ENCODE measurements around the gene KHSRP. TPM values are rescaled to one million over a fixed set of nuclear protein-coding genes. Genes with fewer than 3 reads are reported as not detected.
A peak's percentile ranks its signal among the peaks of the same experiment; 100 is the strongest.

The KHSRP gene
- total RNA-seq, 2 donors from 2014 or later = 146 to 277 TPM

- no peaks in the 10 kb centered on the region for H3K27me3 ChIP-seq (replicated peaks; ENCODE audit: insufficient read depth)
- H3K4me1 ChIP-seq (replicated peaks) = no peaks in the 10 kb centered on the region
- 2% methylated on average over 55 of the region's 65 CpGs for WGBS
- DNase-seq (ENCODE audit: low spot score) = peak; percentile 90
- no peaks in the 10 kb centered on the region for H3K9me3 ChIP-seq
- peak; percentile 94 for TF ChIP-seq POLR2AphosphoS5 (IDR thresholded peaks at IDR 0.05)
- TF ChIP-seq CTCF (IDR thresholded peaks at IDR 0.05) = no peak
- TF ChIP-seq POLR2A (IDR thresholded peaks at IDR 0.05) = peak; percentile 73
- peak within 1 kb of the TSS; percentile 61 to 70 for H3K27ac ChIP-seq
- H3K36me3 ChIP-seq = no peaks in the 10 kb centered on the region
- intact Hi-C loops (cut with DNase I) = no loop called here
- peak within 1 kb of the TSS; percentile 75 for H3K4me3 ChIP-seq
These were observed 39.7 kb upstream of the KHSRP start, which contains the start of gene CRB3 for GRCh38 chr19:6464070-6464873. TSS of gene CRB3 (plus strand) at chr19:6464271. CDS start at chr19:6464702, 431 bp downstream.

- Histone ChIP-seq H3K4me1 (replicated peaks) (no peaks in the 10 kb centered on the region), H3K27ac (peak overlapping the region; percentile 79 to 90), H3K36me3 (no peaks in the 10 kb centered on the region), H3K9me3 (no peaks in the 10 kb centered on the region), H3K4me3 (peak overlapping the region; percentile 74 to 79), H3K27me3 (replicated peaks; ENCODE audit: insufficient read depth) (no peaks in the 10 kb centered on the region)
- TF ChIP-seq POLR2A (IDR thresholded peaks at IDR 0.05) = peak; percentile 38
- TF ChIP-seq CTCF (IDR thresholded peaks at IDR 0.05) = peak in 3 of 4 experiments; percentile 44 to 70 (median 62)
- peak; percentile 82 for TF ChIP-seq POLR2AphosphoS5 (IDR thresholded peaks at IDR 0.05)
- intact Hi-C loops (cut with DNase I) = no loop called here
- DNase-seq (ENCODE audit: low spot score) = peak; percentile 97
- under 1% methylated on average over 57 of the region's 57 CpGs for WGBS
These were observed 35.7 kb upstream of the KHSRP start for GRCh38 chr19:6460099-6460884.

GRCh38 chr19:6459262-6460098, 34.9 kb upstream of the KHSRP start, which contains the start of gene SLC25A23:
TSS of gene SLC25A23 (minus strand) at chr19:6459792. CDS start at chr19:6459628, 164 bp downstream.
- Histone ChIP-seq H3K27me3 (replicated peaks; ENCODE audit: insufficient read depth) (no peaks in the 10 kb centered on the region), H3K36me3 (peaks cover 0 to 1% of the 10 kb centered on the region in 2 donors), H3K9me3 (no peaks in the 10 kb centered on the region), H3K4me3 (peak within 1 kb of the TSS; percentile 74 to 79), H3K27ac (peak within 1 kb of the TSS; percentile 79 to 90), H3K4me1 (replicated peaks) (no peaks in the 10 kb centered on the region)
- intact Hi-C loops (cut with DNase I) = no loop called here
- DNase-seq (ENCODE audit: low spot score) = peak; percentile 54
- WGBS = under 1% methylated on average over 64 of the region's 70 CpGs
- TF ChIP-seq POLR2A (IDR thresholded peaks at IDR 0.05) = peak; percentile 45
- no peak for TF ChIP-seq POLR2AphosphoS5 (IDR thresholded peaks at IDR 0.05)
- no peak for TF ChIP-seq CTCF (IDR thresholded peaks at IDR 0.05)

GRCh38 chr19:6458695-6459261, 34.2 kb upstream of the KHSRP start:
- Histone ChIP-seq H3K4me1 (replicated peaks) (no peaks in the 10 kb centered on the region), H3K36me3 (peaks cover 0 to 8% of the 10 kb centered on the region in 2 donors), H3K27me3 (replicated peaks; ENCODE audit: insufficient read depth) (no peaks in the 10 kb centered on the region), H3K27ac (peak overlapping the region; percentile 79 to 90), H3K9me3 (no peaks in the 10 kb centered on the region), H3K4me3 (peak overlapping the region; percentile 74 to 79)
- intact Hi-C loops (cut with DNase I) = no loop called here
- no peak for DNase-seq (ENCODE audit: low spot score)
- TF ChIP-seq CTCF (IDR thresholded peaks at IDR 0.05) = peak in 1 of 4 experiments; percentile 5
- no peak for TF ChIP-seq POLR2AphosphoS5 (IDR thresholded peaks at IDR 0.05)
- TF ChIP-seq POLR2A (IDR thresholded peaks at IDR 0.05) = no peak
- WGBS = 27% methylated on average over 16 of the region's 16 CpGs
